OCI-LY1 (cell line): Measurements from ENCODE around the gene THEM4.

ENCODE experiments used
- CTCF ChIP-seq: fragments of 200-600 bp; sonication (generic), shearing (Covaris generic); IDR thresholded peaks from 2 replicates; pipeline ENCODE4 v1.5.1; 2017; ENCODE audit warnings: mild to moderate bottlenecking, antibody characterized with exemption, low read length, moderate library complexity, mixed read lengths
- EZH2 ChIP-seq: fragments of 200-600 bp; sonication (generic), shearing (Covaris generic); IDR thresholded peaks from 2 replicates; pipeline ENCODE4 v1.8.0; 2017; ENCODE audit warnings: borderline replicate concordance, mixed run types, mild to moderate bottlenecking, antibody characterized with exemption, low read length, moderate library complexity, mixed read lengths

- TF ChIP-seq CTCF = no peak
- no peak for TF ChIP-seq EZH2
These were observed 37.9 kb downstream of the THEM4 start for GRCh38 chr1:151871284-151872030.
